Natural killer cell (primary cell): ENCODE measurements around the gene LEAP2. TPM values are rescaled to one million over a fixed set of nuclear protein-coding genes. Genes with fewer than 3 reads are reported as not detected.
A peak's percentile ranks its signal among the peaks of the same experiment; 100 is the strongest.

Experiments
- ATAC-seq, 3 donors: fragments of 150-1000 bp in 2 of 3; fragments of 200-7000 bp in 1 of 3; cut with Tn5 transposase; 1 replicate in 1 of 3; 2 replicates in 2 of 3; pipeline ENCODE4 v1.10.0; 2021; ENCODE audit warnings: mild to moderate bottlenecking in 2 of 3, moderate library complexity in 2 of 3
- DNase-seq, 2 donors: peaks; one replicate each; pipeline versions ENCODE4 v3.0.0 to v3.0.0-alpha.2; 2013 to 2021; ENCODE audit warnings: mixed read lengths in 1 of 2
- H3K27ac ChIP-seq: one replicate; pipeline ENCODE4 v1.5.1; 2013; ENCODE audit warnings: mild to moderate bottlenecking, low read length
- H3K27me3 ChIP-seq: one replicate; pipeline ENCODE4 v1.6.1; 2013; ENCODE audit warnings: low read length; ENCODE audit not compliant: control insufficient read depth, insufficient read depth
- H3K36me3 ChIP-seq: one replicate; pipeline ENCODE4 v1.6.1; 2013; ENCODE audit warnings: low read length; ENCODE audit not compliant: control insufficient read depth, insufficient read depth
- H3K4me1 ChIP-seq: one replicate; pipeline ENCODE4 v1.6.1; 2013; ENCODE audit warnings: low read length; ENCODE audit not compliant: control insufficient read depth, insufficient read depth
- H3K4me3 ChIP-seq: one replicate; pipeline ENCODE4 v1.5.1; 2013; ENCODE audit warnings: low read length
- H3K9me3 ChIP-seq: one replicate; pipeline ENCODE4 v1.6.1; 2013; ENCODE audit warnings: low read length; ENCODE audit not compliant: control insufficient read depth, insufficient read depth
- H3K27ac Mint-ChIP-seq, 2 donors: one replicate each; pipeline ENCODE4 v1.8.0; 2022; ENCODE audit warnings: mild to moderate bottlenecking in 2 of 2, mixed read lengths in 2 of 2, moderate library complexity in 1 of 2
- H3K27me3 Mint-ChIP-seq, 2 donors: one replicate each; pipeline ENCODE4 v1.8.0; 2022; ENCODE audit warnings: low read depth in 2 of 2, mixed read lengths in 2 of 2
- H3K36me3 Mint-ChIP-seq: one replicate; pipeline ENCODE4 v1.8.0; 2022; ENCODE audit warnings: mixed read lengths
- H3K4me1 Mint-ChIP-seq, 2 donors: one replicate each; pipeline ENCODE4 v1.8.0; 2022; ENCODE audit warnings: mixed read lengths in 2 of 2
- H3K4me3 Mint-ChIP-seq: one replicate; pipeline ENCODE4 v1.8.0; 2022; ENCODE audit warnings: mild to moderate bottlenecking, moderate library complexity, mixed read lengths
- H3K9me3 Mint-ChIP-seq, 2 donors: one replicate each; pipeline ENCODE4 v1.8.0; 2022; ENCODE audit warnings: mixed read lengths in 2 of 2
- CTCF ChIP-seq: fragments of 200-600 bp; IDR thresholded peaks from one replicate; pipeline ENCODE4 v1.8.0; 2022; ENCODE audit warnings: antibody characterized with exemption
- WGBS: methylation state at CpG from one replicate; pipeline ENCODE4 v1.1.7; 2013; ENCODE audit warnings: missing lambda C conversion rate; ENCODE audit not compliant: insufficient coverage; 5-methylcytosine and 5-hydroxymethylcytosine counted together
- intact Hi-C: fragments of 100-400 bp; cut with micrococcal nuclease; formaldehyde crosslinking; loops from one replicate; pipeline ENCODE4 v1.14.2; 2022
- total RNA-seq, 4 donors: library from RNA; stranded (reverse); fragments of 120-200 nt in 1 of 4; gene quantifications; one replicate each; pipeline versions ENCODE4 v1.2.3 to v1.2.4, GENCODE V29; 2013 to 2022

Gene LEAP2
- total RNA-seq, 3 donors from 2014 or later (not counting 1 experiment from before 2014, with no cell fraction given) = 0.70 to 1.3 (median 1.2) TPM

- peak; percentile 86 to 99 for DNase-seq
- under 1% methylated on average over 55 of the region's 55 CpGs for WGBS
- Mint-ChIP-seq H3K4me1 (peaks cover 26 to 27% of the 10 kb centered on the region in 2 donors), H3K27me3 (peaks cover 0 to 9% of the 10 kb centered on the region in 2 donors), H3K27ac (peak within 1 kb of the TSS; percentile 97 to 99), H3K4me3 (peak within 1 kb of the TSS; percentile 100), H3K36me3 (no peaks in the 10 kb centered on the region), H3K9me3 (no peaks in the 10 kb centered on the region)
- intact Hi-C loops = loop anchor here (1.0 kb wide), 1 partner anchor 185 kb away; no protein-coding TSS in a partner anchor
- peak within 1 kb of the TSS; percentile 73 for H3K4me3 ChIP-seq
- peak; percentile 96 to 99 (median 96) for ATAC-seq
- peak within 1 kb of the TSS; percentile 98 for H3K27ac ChIP-seq
- peaks cover 5% of the 10 kb centered on the region for H3K36me3 ChIP-seq
- H3K27me3 ChIP-seq = no peaks in the 10 kb centered on the region
- no peaks in the 10 kb centered on the region for H3K9me3 ChIP-seq
- peaks cover 14% of the 10 kb centered on the region for H3K4me1 ChIP-seq
- TF ChIP-seq CTCF = no peak
Measured at GRCh38 chr5:132866342-132867045, 7.0 kb upstream of the LEAP2 start, which contains the start of the genes GDF9 and UQCRQ. Gene GDF9, minus strand, starts transcription at chr5:132866469. Its CDS starts 1,936 bp downstream, at chr5:132864533. Gene UQCRQ, plus strand, starts transcription at chr5:132866642. Its CDS starts 240 bp downstream, at chr5:132866882.

- DNase-seq (no peak), ATAC-seq (no peak)
- H3K4me3 Mint-ChIP-seq = peak overlapping the region; percentile 100
- 2% methylated on average over 13 of the region's 13 CpGs for WGBS
- Histone ChIP-seq H3K9me3 (no peaks in the 10 kb centered on the region), H3K27ac (peak overlapping the region; percentile 98), H3K4me3 (peak overlapping the region; percentile 73), H3K27me3 (no peaks in the 10 kb centered on the region), H3K36me3 (peaks cover 5% of the 10 kb centered on the region), H3K4me1 (peaks cover 14% of the 10 kb centered on the region)
- H3K4me1 Mint-ChIP-seq = peaks cover 26 to 27% of the 10 kb centered on the region in 2 donors
- intact Hi-C loops = no loop called here
- no peaks in the 10 kb centered on the region for H3K36me3 Mint-ChIP-seq
- TF ChIP-seq CTCF = no peak
- H3K27me3 Mint-ChIP-seq = peaks cover 0 to 3% of the 10 kb centered on the region in 2 donors
- peak overlapping the region; percentile 97 to 99 for H3K27ac Mint-ChIP-seq
- no peaks in the 10 kb centered on the region for H3K9me3 Mint-ChIP-seq
Measured at GRCh38 chr5:132867046-132867451, 6.4 kb upstream of the LEAP2 start.

- no peak for TF ChIP-seq CTCF
- Mint-ChIP-seq H3K27ac (peak overlapping the region; percentile 97 to 99), H3K27me3 (no peaks in the 10 kb centered on the region), H3K9me3 (no peaks in the 10 kb centered on the region), H3K4me1 (peaks cover 26 to 27% of the 10 kb centered on the region in 2 donors), H3K36me3 (no peaks in the 10 kb centered on the region), H3K4me3 (no peak overlapping the region)
- Histone ChIP-seq H3K9me3 (no peaks in the 10 kb centered on the region), H3K27ac (no peak overlapping the region), H3K36me3 (peaks cover 5% of the 10 kb centered on the region), H3K4me1 (peaks cover 14% of the 10 kb centered on the region), H3K27me3 (no peaks in the 10 kb centered on the region), H3K4me3 (no peak overlapping the region)
- DNase-seq (no peak), ATAC-seq (no peak)
- 100% methylated on average over 4 of the region's 4 CpGs for WGBS
- intact Hi-C loops = no loop called here
Measured at GRCh38 chr5:132868754-132869153, 4.7 kb upstream of the LEAP2 start.
